EH (cell line): ENCODE data around the gene RAPGEF1.
"Not testable (repeated sequence)": the region's sequence is repeated elsewhere in the genome, so short reads cannot be mapped to it uniquely, and the experiment has no call there.

Experiments used
- DNase-seq: peaks from one replicate; pipeline ENCODE4 v3.0.0-alpha.2; 2015; ENCODE audit warnings: low read depth

RAPGEF1 gene

GRCh38 chr9:131727795-131728545, 11.9 kb downstream of the RAPGEF1 start:
- DNase-seq = peak; percentile 32

GRCh38 chr9:131727184-131727759, 12.6 kb downstream of the RAPGEF1 start:
- DNase-seq = peak; percentile 70

GRCh38 chr9:131724683-131725082, 15.2 kb downstream of the RAPGEF1 start:
- no peak for DNase-seq

GRCh38 chr9:131723632-131724031, 16.2 kb downstream of the RAPGEF1 start:
- DNase-seq = no peak

- no peak for DNase-seq
These were observed 17.6 kb downstream of the RAPGEF1 start for GRCh38 chr9:131722255-131722654.

GRCh38 chr9:131721076-131721475, 18.8 kb downstream of the RAPGEF1 start:
- no peak for DNase-seq

- no peak for DNase-seq
These were observed 19.5 kb downstream of the RAPGEF1 start for GRCh38 chr9:131720330-131720729.

GRCh38 chr9:131719262-131719908, 20.5 kb downstream of the RAPGEF1 start:
- peak; percentile 40 for DNase-seq

- no peak for DNase-seq
These were observed 22.0 kb downstream of the RAPGEF1 start for GRCh38 chr9:131717719-131718460.

- DNase-seq = no peak
These were observed 24.0 kb downstream of the RAPGEF1 start for GRCh38 chr9:131715906-131716305.

GRCh38 chr9:131714821-131715220, 25.1 kb downstream of the RAPGEF1 start:
- DNase-seq = no peak

- peak; percentile 90 for DNase-seq
These were observed 25.7 kb downstream of the RAPGEF1 start for GRCh38 chr9:131714161-131714646.

GRCh38 chr9:131713016-131713415, 26.9 kb downstream of the RAPGEF1 start:
- DNase-seq = no peak

GRCh38 chr9:131712151-131712716, 27.6 kb downstream of the RAPGEF1 start:
- DNase-seq = no peak

- DNase-seq = peak; percentile 64
These were observed 30.0 kb downstream of the RAPGEF1 start for GRCh38 chr9:131709771-131710431.

- DNase-seq = not testable (repeated sequence)
These were observed 30.7 kb downstream of the RAPGEF1 start for GRCh38 chr9:131709010-131709770.

- DNase-seq = no peak
These were observed 31.5 kb downstream of the RAPGEF1 start for GRCh38 chr9:131708226-131709002.

GRCh38 chr9:131707733-131708157, 32.1 kb downstream of the RAPGEF1 start:
- DNase-seq = peak; percentile 80

- DNase-seq = no peak
These were observed 32.8 kb downstream of the RAPGEF1 start for GRCh38 chr9:131707050-131707449.

GRCh38 chr9:131706608-131706970, 33.3 kb downstream of the RAPGEF1 start:
- DNase-seq = no peak
